Gastrocnemius medialis (tissue), 4 donors: ENCODE results near the gene SEC23A.
"Not testable (repeated sequence)": the region's sequence is repeated elsewhere in the genome, so short reads cannot be mapped to it uniquely, and the experiment has no call there.

ENCODE experiments used
- POLR2A ChIP-seq, 2 donors: fragments of 450-650 bp; IDR thresholded peaks; one replicate each; pipeline ENCODE4 v1.6.1; 2017; ENCODE audit warnings: antibody characterized with exemption in 2 of 2, mild to moderate bottlenecking in 2 of 2, moderate library complexity in 2 of 2
- TF ChIP-seq, protein P1 (sequence below), 5 experiments: fragments of 450-650 bp in 3 of 5; fragments of 200-600 bp in 2 of 5; sonication (generic) in 2 of 5; IDR thresholded peaks in 4 of 5; conservative IDR thresholded peaks in 1 of 5; 1 replicate in 4 of 5; 2 replicates in 1 of 5; pipeline ENCODE4 v1.5.1; 2016 to 2019; ENCODE audit warnings: antibody characterized with exemption in 5 of 5, mild to moderate bottlenecking in 3 of 5, moderate library complexity in 3 of 5

GRCh38 chr14:39017096-39018016, 85.7 kb downstream of the SEC23A start:
- TF ChIP-seq, protein P1, sequence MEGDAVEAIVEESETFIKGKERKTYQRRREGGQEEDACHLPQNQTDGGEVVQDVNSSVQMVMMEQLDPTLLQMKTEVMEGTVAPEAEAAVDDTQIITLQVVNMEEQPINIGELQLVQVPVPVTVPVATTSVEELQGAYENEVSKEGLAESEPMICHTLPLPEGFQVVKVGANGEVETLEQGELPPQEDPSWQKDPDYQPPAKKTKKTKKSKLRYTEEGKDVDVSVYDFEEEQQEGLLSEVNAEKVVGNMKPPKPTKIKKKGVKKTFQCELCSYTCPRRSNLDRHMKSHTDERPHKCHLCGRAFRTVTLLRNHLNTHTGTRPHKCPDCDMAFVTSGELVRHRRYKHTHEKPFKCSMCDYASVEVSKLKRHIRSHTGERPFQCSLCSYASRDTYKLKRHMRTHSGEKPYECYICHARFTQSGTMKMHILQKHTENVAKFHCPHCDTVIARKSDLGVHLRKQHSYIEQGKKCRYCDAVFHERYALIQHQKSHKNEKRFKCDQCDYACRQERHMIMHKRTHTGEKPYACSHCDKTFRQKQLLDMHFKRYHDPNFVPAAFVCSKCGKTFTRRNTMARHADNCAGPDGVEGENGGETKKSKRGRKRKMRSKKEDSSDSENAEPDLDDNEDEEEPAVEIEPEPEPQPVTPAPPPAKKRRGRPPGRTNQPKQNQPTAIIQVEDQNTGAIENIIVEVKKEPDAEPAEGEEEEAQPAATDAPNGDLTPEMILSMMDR (IDR thresholded peaks at IDR 0.05 in 4 of 5, conservative IDR thresholded peaks at IDR 0.05 in 1 of 5), result not testable (repeated sequence)
- not testable (repeated sequence) for TF ChIP-seq POLR2A (IDR thresholded peaks at IDR 0.05)
